Raji (cell line): ENCODE measurements around the gene PCSK2.

Experiments
- POLR2A ChIP-seq: IDR thresholded peaks from 2 replicates; pipeline ENCODE4 v1.6.1; 2011; ENCODE audit warnings: low read depth, low read length, control low read depth; ENCODE audit not compliant: insufficient read depth

The PCSK2 gene

GRCh38 chr20:17350321-17350720 is 123.5 kb downstream of the PCSK2 start:
- TF ChIP-seq POLR2A, result no peak

GRCh38 chr20:17357238-17357637 is 130.4 kb downstream of the PCSK2 start:
- no peak for TF ChIP-seq POLR2A

GRCh38 chr20:17358854-17359253 is 132.0 kb downstream of the PCSK2 start:
- TF ChIP-seq POLR2A, result no peak

GRCh38 chr20:17364681-17365080 is 137.8 kb downstream of the PCSK2 start:
- no peak for TF ChIP-seq POLR2A

GRCh38 chr20:17365831-17366230 is 139.0 kb downstream of the PCSK2 start:
- TF ChIP-seq POLR2A, result no peak

- no peak for TF ChIP-seq POLR2A
These were observed 142.7 kb downstream of the PCSK2 start for GRCh38 chr20:17369506-17369905.

- TF ChIP-seq POLR2A, result no peak
These were observed 146.1 kb downstream of the PCSK2 start for GRCh38 chr20:17372806-17373440.

GRCh38 chr20:17374086-17374485 is 147.2 kb downstream of the PCSK2 start:
- no peak for TF ChIP-seq POLR2A

GRCh38 chr20:17376031-17376430 is 149.2 kb downstream of the PCSK2 start:
- no peak for TF ChIP-seq POLR2A

- TF ChIP-seq POLR2A, result no peak
These were observed 150.4 kb downstream of the PCSK2 start for GRCh38 chr20:17377231-17377630.

- no peak for TF ChIP-seq POLR2A
These were observed 152.8 kb downstream of the PCSK2 start for GRCh38 chr20:17379651-17380050.

- TF ChIP-seq POLR2A, result no peak
These were observed 154.0 kb downstream of the PCSK2 start for GRCh38 chr20:17380801-17381200.

GRCh38 chr20:17381724-17382123 is 154.9 kb downstream of the PCSK2 start:
- no peak for TF ChIP-seq POLR2A

- no peak for TF ChIP-seq POLR2A
These were observed 159.0 kb downstream of the PCSK2 start for GRCh38 chr20:17385798-17386197.

GRCh38 chr20:17390655-17391054 is 163.8 kb downstream of the PCSK2 start:
- no peak for TF ChIP-seq POLR2A

- no peak for TF ChIP-seq POLR2A
These were observed 164.4 kb downstream of the PCSK2 start for GRCh38 chr20:17391127-17391771.

GRCh38 chr20:17394411-17394810 is 167.6 kb downstream of the PCSK2 start:
- TF ChIP-seq POLR2A, result no peak
